ENCODE data around the gene USP21.

The USP21 gene

GRCh38 chr1:161196111-161196510 is 36.8 kb downstream of the USP21 start:
- Histone ChIP-seq H3K9ac (ENCODE audit: low read length) (no peak overlapping the region), H3K4me1 (ENCODE audit: insufficient read depth, low read length, severe bottlenecking) (peaks cover 7% of the 10 kb centered on the region), H3K4me2 (ENCODE audit: low read length) (no peak overlapping the region), H3K36me3 (ENCODE audit: insufficient read depth, low read length) (no peaks in the 10 kb centered on the region), H3F3A (ENCODE audit: insufficient read depth, low read length) (no peaks in the 10 kb centered on the region), H3K79me2 (ENCODE audit: insufficient read depth, low read length) (no peaks in the 10 kb centered on the region), H3K9me2 (ENCODE audit: low read depth, low read length) (no peaks in the 10 kb centered on the region), H2AFZ (ENCODE audit: low read length) (no peak overlapping the region), H3K4me3 (ENCODE audit: low read depth, low read length, poor library complexity, severe bottlenecking) (no peak overlapping the region), H3K27me3 (ENCODE audit: insufficient read depth, low read length) (no peaks in the 10 kb centered on the region), H3K27ac (ENCODE audit: low read depth, low read length, poor library complexity, severe bottlenecking) (no peak overlapping the region), H3K9me3 (ENCODE audit: low read length) (no peaks in the 10 kb centered on the region), H4K20me1 (ENCODE audit: insufficient read depth, low read length) (no peaks in the 10 kb centered on the region)
- no peak for TF ChIP-seq CTCF (IDR thresholded peaks at IDR 0.05; ENCODE audit: low read length)
- TF ChIP-seq EZH2 (IDR thresholded peaks at IDR 0.05; ENCODE audit: borderline replicate concordance, low read length) = no peak

GRCh38 chr1:161196521-161197451 is 37.5 kb downstream of the USP21 start:
- Histone ChIP-seq H3K27ac (ENCODE audit: low read depth, low read length, poor library complexity, severe bottlenecking) (no peak overlapping the region), H3K4me2 (ENCODE audit: low read length) (no peak overlapping the region), H3K9me2 (ENCODE audit: low read depth, low read length) (no peaks in the 10 kb centered on the region), H3K79me2 (ENCODE audit: insufficient read depth, low read length) (no peaks in the 10 kb centered on the region), H3K4me3 (ENCODE audit: low read depth, low read length, poor library complexity, severe bottlenecking) (no peak overlapping the region), H3K36me3 (ENCODE audit: insufficient read depth, low read length) (no peaks in the 10 kb centered on the region), H2AFZ (ENCODE audit: low read length) (no peak overlapping the region), H3K27me3 (ENCODE audit: insufficient read depth, low read length) (no peaks in the 10 kb centered on the region), H3K4me1 (ENCODE audit: insufficient read depth, low read length, severe bottlenecking) (peaks cover 14% of the 10 kb centered on the region), H3K9me3 (ENCODE audit: low read length) (no peaks in the 10 kb centered on the region), H3K9ac (ENCODE audit: low read length) (no peak overlapping the region), H4K20me1 (ENCODE audit: insufficient read depth, low read length) (no peaks in the 10 kb centered on the region), H3F3A (ENCODE audit: insufficient read depth, low read length) (no peaks in the 10 kb centered on the region)
- TF ChIP-seq EZH2 (IDR thresholded peaks at IDR 0.05; ENCODE audit: borderline replicate concordance, low read length) (no peak), CTCF (IDR thresholded peaks at IDR 0.05; ENCODE audit: low read length) (no peak)

GRCh38 chr1:161197560-161198193 is 38.4 kb downstream of the USP21 start:
- H3K4me1 ChIP-seq (ENCODE audit: insufficient read depth, low read length, severe bottlenecking) = peaks cover 16% of the 10 kb centered on the region

More at GRCh38 chr1:161197560-161198193, 38.4 kb downstream of the USP21 start:
- Histone ChIP-seq H2AFZ (ENCODE audit: low read length) (no peak overlapping the region), H3K27ac (ENCODE audit: low read depth, low read length, poor library complexity, severe bottlenecking) (no peak overlapping the region), H3K4me3 (ENCODE audit: low read depth, low read length, poor library complexity, severe bottlenecking) (no peak overlapping the region), H3K4me2 (ENCODE audit: low read length) (no peak overlapping the region), H4K20me1 (ENCODE audit: insufficient read depth, low read length) (no peaks in the 10 kb centered on the region), H3K36me3 (ENCODE audit: insufficient read depth, low read length) (no peaks in the 10 kb centered on the region), H3K9me2 (ENCODE audit: low read depth, low read length) (no peaks in the 10 kb centered on the region), H3K27me3 (ENCODE audit: insufficient read depth, low read length) (no peaks in the 10 kb centered on the region), H3K9me3 (ENCODE audit: low read length) (no peaks in the 10 kb centered on the region), H3K79me2 (ENCODE audit: insufficient read depth, low read length) (no peaks in the 10 kb centered on the region), H3F3A (ENCODE audit: insufficient read depth, low read length) (no peaks in the 10 kb centered on the region), H3K9ac (ENCODE audit: low read length) (no peak overlapping the region)
- TF ChIP-seq CTCF (IDR thresholded peaks at IDR 0.05; ENCODE audit: low read length) (no peak), EZH2 (IDR thresholded peaks at IDR 0.05; ENCODE audit: borderline replicate concordance, low read length) (no peak)

All from OCI-LY1 (cell line).